ENCODE results near the gene MAP3K13. TPM values are rescaled to one million over a fixed set of nuclear protein-coding genes. Genes with fewer than 3 reads are reported as not detected.

MAP3K13 gene
- total RNA-seq, 1 experiment from 2014 or later, result 21.0 TPM

DNA sequence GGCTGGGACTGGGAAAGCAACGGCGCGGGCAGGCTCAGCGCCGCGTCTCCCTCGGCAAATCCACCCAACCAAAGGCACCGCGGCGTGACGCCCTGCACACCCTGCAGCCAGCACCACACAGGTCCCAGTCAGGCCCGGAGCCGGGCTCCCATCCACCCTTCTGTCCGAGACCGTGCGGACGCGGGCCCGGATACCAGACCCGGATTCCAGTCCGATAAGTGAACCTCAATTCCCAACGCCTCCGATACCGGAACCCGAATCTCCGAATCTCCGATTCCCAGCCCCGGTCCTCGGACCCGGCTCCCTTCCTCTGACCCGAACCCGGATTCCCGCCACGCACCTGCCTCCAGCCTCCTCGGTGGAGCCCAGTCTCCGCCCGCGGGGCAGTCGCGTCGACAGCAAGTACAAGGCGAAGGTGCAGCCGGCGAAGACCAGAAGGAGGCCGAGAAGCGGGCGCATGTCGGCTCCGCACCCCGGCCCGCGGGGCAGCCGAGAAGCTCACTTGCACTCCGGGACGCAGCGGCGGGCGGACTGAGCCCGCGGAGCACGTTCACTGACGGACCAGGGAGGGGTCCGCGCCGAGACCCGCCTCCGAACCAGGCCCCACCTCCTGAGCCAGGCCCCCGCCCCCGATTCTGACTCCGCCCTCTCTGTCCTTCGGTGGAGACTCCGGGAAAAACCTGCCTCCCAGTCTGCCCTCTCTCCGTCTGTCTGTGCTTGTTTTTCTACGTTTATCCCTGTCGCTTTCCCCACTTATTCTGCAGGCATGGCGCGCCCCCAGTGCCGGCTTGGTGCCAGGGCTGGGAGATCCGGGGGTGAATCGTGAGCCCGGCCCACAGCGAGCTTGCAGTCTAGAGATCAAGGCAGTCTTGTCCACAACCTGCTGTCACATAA lies 135.8 kb downstream of the MAP3K13 start, which contains the start of gene TMEM41A (continued):
- TF ChIP-seq ELF1 (IDR thresholded peaks at IDR 0.05; ENCODE audit: borderline replicate concordance, low read depth) (no peak), SRF (IDR thresholded peaks at IDR 0.05; ENCODE audit: low read depth) (peak; percentile 64; the same call in 1 of the 2 replicates), FOSL1 (IDR thresholded peaks at IDR 0.05; ENCODE audit: low read depth) (no peak), TCF7L2 (IDR thresholded peaks at IDR 0.05; ENCODE audit: borderline replicate concordance, extremely low read depth, insufficient read depth, insufficient read length) (peak; percentile 68), EGR1 (IDR thresholded peaks at IDR 0.05; ENCODE audit: low read depth) (peak; percentile 40; the same call in 1 of the 2 replicates)

DNA sequence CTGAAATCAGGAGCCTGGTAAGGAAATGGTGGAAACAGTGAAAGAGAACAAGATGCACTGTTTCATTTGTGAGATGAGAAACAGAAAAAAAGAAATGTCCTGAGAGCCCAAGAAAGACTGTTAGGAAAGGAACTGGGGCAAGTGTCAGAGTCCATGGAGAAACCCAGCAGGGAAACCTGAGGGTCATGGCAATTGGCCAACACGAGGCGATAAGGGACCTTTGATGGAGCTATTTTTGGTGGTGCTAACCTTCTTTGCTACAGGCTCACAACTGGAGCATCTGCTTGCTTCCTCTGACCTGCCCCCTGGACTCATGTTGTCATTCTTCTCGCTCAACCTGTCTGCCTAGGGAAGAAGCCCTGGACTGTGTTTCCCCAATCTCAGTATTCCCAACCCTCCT lies 140.1 kb downstream of the MAP3K13 start:
- H3K4me3 ChIP-seq (replicated peaks in 1 of 2; ENCODE audit: low read depth in 1 of 2, low read length in 2 of 2), result no peak overlapping the region
- BruUV-seq (replicated peaks), result no TSS peak
- no peak overlapping the region for H2AFZ ChIP-seq (ENCODE audit: low read depth, low read length, poor library complexity, severe bottlenecking)
- intact Hi-C loops (cut with micrococcal nuclease), result no loop called here
- no peaks in the 10 kb centered on the region for H3K9me2 ChIP-seq (ENCODE audit: insufficient read depth)
- POLR2A ChIA-PET, result no interaction called here
- no peaks in the 10 kb centered on the region for H3K27me3 ChIP-seq (ENCODE audit: insufficient read depth, low read length)
- H4K20me1 ChIP-seq (ENCODE audit: insufficient read depth), result no peaks in the 10 kb centered on the region
- peaks cover 8% of the 10 kb centered on the region for H3K79me2 ChIP-seq (ENCODE audit: insufficient read depth, low read length)
- H3K4me2 ChIP-seq (ENCODE audit: low read length), result no peak overlapping the region
- H3K9me3 ChIP-seq (ENCODE audit: control insufficient read depth in 1 of 2, insufficient read depth in 1 of 2, low read depth in 1 of 2, low read length in 2 of 2), result no peaks in the 10 kb centered on the region
- H3K36me3 ChIP-seq (ENCODE audit: control insufficient read depth in 1 of 2, insufficient read depth in 2 of 2, low read length in 2 of 2), result no peaks in the 10 kb centered on the region
- TF ChIP-seq CEBPB (IDR thresholded peaks at IDR 0.05; ENCODE audit: low read depth), result no peak
- no peak for TF ChIP-seq EZH2phosphoT487 (IDR thresholded peaks at IDR 0.05; ENCODE audit: borderline replicate concordance)
- TF ChIP-seq EGR1 (IDR thresholded peaks at IDR 0.05; ENCODE audit: low read depth), result no peak
- TF ChIP-seq SIN3A (IDR thresholded peaks at IDR 0.05; ENCODE audit: low read depth), result no peak
- TF ChIP-seq YY1 (IDR thresholded peaks at IDR 0.05; ENCODE audit: extremely low read depth, insufficient replicate concordance, low read depth, low read length), result no peak
- no peak for TF ChIP-seq CBX3 (IDR thresholded peaks at IDR 0.05; ENCODE audit: low read depth)
- TF ChIP-seq, protein P1, sequence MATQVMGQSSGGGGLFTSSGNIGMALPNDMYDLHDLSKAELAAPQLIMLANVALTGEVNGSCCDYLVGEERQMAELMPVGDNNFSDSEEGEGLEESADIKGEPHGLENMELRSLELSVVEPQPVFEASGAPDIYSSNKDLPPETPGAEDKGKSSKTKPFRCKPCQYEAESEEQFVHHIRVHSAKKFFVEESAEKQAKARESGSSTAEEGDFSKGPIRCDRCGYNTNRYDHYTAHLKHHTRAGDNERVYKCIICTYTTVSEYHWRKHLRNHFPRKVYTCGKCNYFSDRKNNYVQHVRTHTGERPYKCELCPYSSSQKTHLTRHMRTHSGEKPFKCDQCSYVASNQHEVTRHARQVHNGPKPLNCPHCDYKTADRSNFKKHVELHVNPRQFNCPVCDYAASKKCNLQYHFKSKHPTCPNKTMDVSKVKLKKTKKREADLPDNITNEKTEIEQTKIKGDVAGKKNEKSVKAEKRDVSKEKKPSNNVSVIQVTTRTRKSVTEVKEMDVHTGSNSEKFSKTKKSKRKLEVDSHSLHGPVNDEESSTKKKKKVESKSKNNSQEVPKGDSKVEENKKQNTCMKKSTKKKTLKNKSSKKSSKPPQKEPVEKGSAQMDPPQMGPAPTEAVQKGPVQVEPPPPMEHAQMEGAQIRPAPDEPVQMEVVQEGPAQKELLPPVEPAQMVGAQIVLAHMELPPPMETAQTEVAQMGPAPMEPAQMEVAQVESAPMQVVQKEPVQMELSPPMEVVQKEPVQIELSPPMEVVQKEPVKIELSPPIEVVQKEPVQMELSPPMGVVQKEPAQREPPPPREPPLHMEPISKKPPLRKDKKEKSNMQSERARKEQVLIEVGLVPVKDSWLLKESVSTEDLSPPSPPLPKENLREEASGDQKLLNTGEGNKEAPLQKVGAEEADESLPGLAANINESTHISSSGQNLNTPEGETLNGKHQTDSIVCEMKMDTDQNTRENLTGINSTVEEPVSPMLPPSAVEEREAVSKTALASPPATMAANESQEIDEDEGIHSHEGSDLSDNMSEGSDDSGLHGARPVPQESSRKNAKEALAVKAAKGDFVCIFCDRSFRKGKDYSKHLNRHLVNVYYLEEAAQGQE (IDR thresholded peaks at IDR 0.05; ENCODE audit: low read depth), result no peak
- TF ChIP-seq RAD21 (IDR thresholded peaks at IDR 0.05; ENCODE audit: low read depth), result no peak
- TF ChIP-seq, protein P2, sequence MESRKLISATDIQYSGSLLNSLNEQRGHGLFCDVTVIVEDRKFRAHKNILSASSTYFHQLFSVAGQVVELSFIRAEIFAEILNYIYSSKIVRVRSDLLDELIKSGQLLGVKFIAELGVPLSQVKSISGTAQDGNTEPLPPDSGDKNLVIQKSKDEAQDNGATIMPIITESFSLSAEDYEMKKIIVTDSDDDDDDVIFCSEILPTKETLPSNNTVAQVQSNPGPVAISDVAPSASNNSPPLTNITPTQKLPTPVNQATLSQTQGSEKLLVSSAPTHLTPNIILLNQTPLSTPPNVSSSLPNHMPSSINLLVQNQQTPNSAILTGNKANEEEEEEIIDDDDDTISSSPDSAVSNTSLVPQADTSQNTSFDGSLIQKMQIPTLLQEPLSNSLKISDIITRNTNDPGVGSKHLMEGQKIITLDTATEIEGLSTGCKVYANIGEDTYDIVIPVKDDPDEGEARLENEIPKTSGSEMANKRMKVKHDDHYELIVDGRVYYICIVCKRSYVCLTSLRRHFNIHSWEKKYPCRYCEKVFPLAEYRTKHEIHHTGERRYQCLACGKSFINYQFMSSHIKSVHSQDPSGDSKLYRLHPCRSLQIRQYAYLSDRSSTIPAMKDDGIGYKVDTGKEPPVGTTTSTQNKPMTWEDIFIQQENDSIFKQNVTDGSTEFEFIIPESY (IDR thresholded peaks at IDR 0.05; ENCODE audit: extremely low read depth, insufficient replicate concordance, low read length), result no peak
- no peak for TF ChIP-seq ZNF274 (IDR thresholded peaks at IDR 0.05; ENCODE audit: low read depth, low read length)
- no peak for TF ChIP-seq SRF (IDR thresholded peaks at IDR 0.05; ENCODE audit: low read depth)
- no peak overlapping the region for H3K9ac ChIP-seq (ENCODE audit: low read length)
- no peak for DNase-seq (ENCODE audit: low read depth, low spot score)
- CTCF ChIA-PET, result no interaction called here
- H3K27ac ChIP-seq (ENCODE audit: low read depth, low read length), result no peak overlapping the region
- ATAC-seq, result no peak
- RAD21 ChIA-PET (ENCODE audit: low non-redundant PET in 1 of 2, low total read pairs in 2 of 2, uncharacterized antibody in 2 of 2, unreplicated experiment in 2 of 2), result no interaction called here
- H3K4me1 ChIP-seq (ENCODE audit: control insufficient read depth in 1 of 2, insufficient read depth in 2 of 2, low read length in 2 of 2), result peaks cover 13 to 19% of the 10 kb centered on the region in 2 experiments

Data from HCT116 (cell line).